NCI-H524 (cell line): ENCODE results near the gene SVIP.

ENCODE experiments used
- DNase-seq, 2 experiments: peaks; one replicate each; lab custom pipeline; 2025; lab: John Stamatoyannopoulos, UW

SVIP gene

GRCh38 chr11:22829231-22830081 lies at the start of gene SVIP:
SVIP (minus strand) TSS chr11:22829801; CDS start chr11:22829748, 53 bp downstream.
- peak; percentile 85 to 94 for DNase-seq

- DNase-seq: no peak
Measured at GRCh38 chr11:22878604-22879003, 49.0 kb upstream of the SVIP start.

- DNase-seq: no peak
Measured at GRCh38 chr11:22878039-22878438, 48.4 kb upstream of the SVIP start.

- peak; percentile 65 to 84 for DNase-seq
Measured at GRCh38 chr11:22875869-22876473, 46.4 kb upstream of the SVIP start.

- no peak for DNase-seq
Measured at GRCh38 chr11:22869325-22869724, 39.7 kb upstream of the SVIP start.

GRCh38 chr11:22860241-22860640 lies 30.6 kb upstream of the SVIP start, which contains the start of gene CCDC179:
CCDC179 (minus strand) TSS chr11:22860474; CDS start chr11:22860421, 53 bp downstream.
- DNase-seq: no peak

- no peak for DNase-seq
Measured at GRCh38 chr11:22859756-22860155, 30.2 kb upstream of the SVIP start.

- no peak for DNase-seq
Measured at GRCh38 chr11:22851477-22851876, 21.9 kb upstream of the SVIP start.

- no peak for DNase-seq
Measured at GRCh38 chr11:22846726-22847125, 17.1 kb upstream of the SVIP start.

GRCh38 chr11:22832315-22833015 lies 2.9 kb upstream of the SVIP start:
- DNase-seq: no peak

- DNase-seq: no peak
Measured at GRCh38 chr11:22830082-22830414, 447 bp upstream of the SVIP start.

GRCh38 chr11:22828373-22828772 lies 1.2 kb downstream of the SVIP start:
- DNase-seq: peak in 1 of 2 experiments; percentile 28

GRCh38 chr11:22822203-22822602 lies 7.4 kb downstream of the SVIP start:
- no peak for DNase-seq

- no peak for DNase-seq
Measured at GRCh38 chr11:22809893-22810292, 19.7 kb downstream of the SVIP start.

GRCh38 chr11:22808571-22809197 lies 20.9 kb downstream of the SVIP start:
- DNase-seq: no peak

GRCh38 chr11:22807855-22808570 lies 21.6 kb downstream of the SVIP start:
- no peak for DNase-seq

GRCh38 chr11:22807391-22807790 lies 22.2 kb downstream of the SVIP start:
- no peak for DNase-seq

- no peak for DNase-seq
Measured at GRCh38 chr11:22802861-22803260, 26.7 kb downstream of the SVIP start.

- peak; percentile 79 to 95 for DNase-seq
Measured at GRCh38 chr11:22800482-22800881, 29.1 kb downstream of the SVIP start.

GRCh38 chr11:22798901-22799300 lies 30.7 kb downstream of the SVIP start:
- DNase-seq: peak; percentile 85 to 95

GRCh38 chr11:22797047-22797446 lies 32.6 kb downstream of the SVIP start:
- peak; percentile 64 to 87 for DNase-seq

- no peak for DNase-seq
Measured at GRCh38 chr11:22795914-22796313, 33.7 kb downstream of the SVIP start.
